ENCODE results near the gene ASAP2. TPM values are rescaled to one million over a fixed set of nuclear protein-coding genes. Genes with fewer than 3 reads are reported as not detected.

The ASAP2 gene
- total RNA-seq = 4.0 TPM

DNA sequence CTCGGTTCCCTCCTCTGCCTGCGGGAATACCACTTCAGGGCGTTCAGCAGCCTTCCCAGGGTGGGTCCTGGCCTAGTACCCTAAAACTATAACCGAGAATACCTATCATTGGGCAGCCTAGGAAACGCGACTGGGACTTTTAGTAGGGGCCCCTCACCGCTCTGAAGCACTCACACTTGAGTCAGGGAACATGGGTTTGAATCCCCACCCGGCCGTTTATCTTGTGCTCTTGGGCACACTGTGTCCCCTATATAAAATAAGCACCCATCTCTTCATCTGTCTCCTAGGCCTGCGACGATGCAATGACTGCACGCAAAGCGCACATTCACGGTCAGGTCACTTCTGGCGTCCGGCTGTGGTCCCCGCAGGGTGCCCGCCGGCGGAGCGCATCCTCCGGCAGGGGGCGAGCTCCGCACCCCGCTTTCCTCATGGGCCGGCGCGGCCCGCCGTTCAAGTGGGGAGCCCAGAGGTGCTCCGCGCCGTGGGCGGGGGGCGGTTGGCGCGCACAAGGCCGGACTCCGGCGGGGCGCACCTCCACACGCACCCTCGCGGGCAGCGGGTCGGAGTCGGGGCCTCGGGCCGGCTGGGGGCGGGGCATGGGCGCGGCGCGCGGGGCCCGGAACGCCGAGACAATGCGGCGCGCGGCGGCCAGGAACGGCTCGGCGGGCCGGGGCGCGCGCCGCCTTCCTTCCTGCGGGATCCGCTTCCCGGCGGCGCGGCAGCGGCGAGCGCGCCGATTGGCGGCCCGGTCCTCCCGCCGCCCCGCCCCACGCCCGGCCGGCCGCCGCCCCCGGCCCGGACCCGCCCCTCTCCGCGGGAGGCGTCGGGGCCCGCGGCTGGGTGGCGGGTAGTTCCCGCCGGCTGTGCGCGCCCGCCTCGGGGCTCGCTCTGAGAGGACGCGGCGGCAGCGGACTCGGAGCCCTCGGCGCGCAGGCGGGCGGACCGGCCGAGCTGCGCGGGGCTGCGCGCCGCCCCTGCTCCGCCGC, at the start of gene ASAP2:
ASAP2 (plus strand) TSS at position 850 of the 986 bp plus-strand sequence. CDS start 293 bp downstream, outside the sequence.
- peak; percentile 69 for DNase-seq (ENCODE audit: low spot score)
- ATAC-seq = peak; percentile 86

DNA sequence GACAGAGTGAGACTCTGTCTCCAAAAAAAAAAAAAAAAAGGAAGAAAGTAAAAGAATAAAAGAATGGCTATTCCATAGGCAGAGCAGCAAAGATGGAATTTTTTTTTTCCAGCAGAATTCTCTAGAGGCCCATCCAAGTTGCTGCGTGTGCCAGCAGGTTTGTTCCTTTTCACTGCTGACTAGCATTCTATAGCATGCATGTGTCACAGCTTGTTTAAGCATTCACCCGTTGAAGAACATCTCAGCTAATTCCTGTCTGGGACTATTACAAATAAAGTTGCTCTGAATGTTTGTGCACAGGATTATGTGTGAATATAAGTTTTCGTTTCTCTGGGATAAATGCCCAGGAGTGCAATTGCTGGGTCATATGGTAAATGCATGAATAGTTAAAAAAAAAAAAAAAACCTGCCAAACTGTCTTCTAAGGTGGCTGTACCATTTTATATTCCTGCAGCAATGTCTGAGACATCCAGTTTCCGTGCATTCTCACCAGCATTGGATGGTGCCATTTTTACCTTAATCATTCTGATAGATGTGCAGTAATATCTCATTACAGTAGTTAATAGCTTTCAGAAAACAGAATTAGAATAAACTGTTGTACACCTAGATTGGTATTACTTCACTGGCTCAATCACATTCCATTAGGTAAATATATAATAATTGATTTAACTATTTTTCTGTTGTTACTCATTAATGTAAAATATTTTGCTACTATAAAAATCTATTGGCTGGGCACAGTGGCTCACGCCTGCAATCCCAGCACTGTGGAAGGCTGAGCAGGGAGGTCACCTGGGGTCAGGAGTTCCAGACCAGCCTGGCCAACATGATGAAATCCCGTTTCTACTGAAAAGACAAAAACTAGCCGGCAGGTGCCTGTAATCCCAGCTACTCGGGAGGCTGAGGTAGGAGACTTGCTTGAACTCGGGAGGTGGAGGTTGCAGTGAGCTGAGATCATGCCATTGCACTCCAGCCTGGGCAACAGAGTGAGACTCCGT, 47.5 kb upstream of the ASAP2 start:
- ATAC-seq = peak; percentile 34
- no peak for DNase-seq (ENCODE audit: low spot score)

- no peak for ATAC-seq
- DNase-seq (ENCODE audit: low spot score) = no peak
Observed at GRCh38 chr2:9160732-9161131, 45.9 kb upstream of the ASAP2 start.

- DNase-seq (ENCODE audit: low spot score) = no peak
- ATAC-seq = no peak
Observed at GRCh38 chr2:9162841-9163240, 43.8 kb upstream of the ASAP2 start.

- ATAC-seq (no peak), DNase-seq (ENCODE audit: low spot score) (no peak)
Observed at GRCh38 chr2:9163306-9164111, 43.1 kb upstream of the ASAP2 start.

DNA sequence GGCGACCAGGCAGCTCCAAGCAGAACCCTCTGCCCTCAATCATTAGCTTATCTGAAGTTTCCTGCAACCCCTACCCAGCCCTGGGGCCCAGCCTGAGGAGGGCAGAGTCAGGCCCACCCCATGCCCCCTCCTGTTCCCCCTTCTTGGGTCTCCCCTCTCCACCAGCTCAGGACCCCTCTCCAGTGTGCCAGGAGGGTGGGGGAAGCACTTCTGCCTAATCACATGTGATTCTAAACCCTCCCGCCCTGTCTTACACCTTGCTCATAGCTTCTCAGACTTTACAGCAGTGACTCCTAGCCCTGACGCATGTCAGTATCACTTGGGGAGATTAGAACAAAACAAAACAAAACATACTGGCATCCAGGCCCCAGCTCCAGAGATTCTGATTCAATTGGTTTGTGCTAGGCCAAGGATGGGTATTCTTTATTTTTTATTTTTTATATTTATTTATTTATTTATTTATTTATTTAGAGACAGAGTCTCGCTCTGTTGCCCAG, 42.5 kb upstream of the ASAP2 start:
- DNase-seq (ENCODE audit: low spot score) = no peak
- no peak for ATAC-seq

GRCh38 chr2:9165625-9166024, 41.0 kb upstream of the ASAP2 start:
- DNase-seq (ENCODE audit: low spot score) (no peak), ATAC-seq (no peak)

GRCh38 chr2:9166579-9167377, 39.8 kb upstream of the ASAP2 start:
- no peak for ATAC-seq
- no peak for DNase-seq (ENCODE audit: low spot score)

GRCh38 chr2:9167718-9168657, 38.6 kb upstream of the ASAP2 start:
- no peak for DNase-seq (ENCODE audit: low spot score)
- peak; percentile 72 for ATAC-seq

GRCh38 chr2:9168821-9169221, 37.8 kb upstream of the ASAP2 start:
- no peak for ATAC-seq
- no peak for DNase-seq (ENCODE audit: low spot score)

DNA sequence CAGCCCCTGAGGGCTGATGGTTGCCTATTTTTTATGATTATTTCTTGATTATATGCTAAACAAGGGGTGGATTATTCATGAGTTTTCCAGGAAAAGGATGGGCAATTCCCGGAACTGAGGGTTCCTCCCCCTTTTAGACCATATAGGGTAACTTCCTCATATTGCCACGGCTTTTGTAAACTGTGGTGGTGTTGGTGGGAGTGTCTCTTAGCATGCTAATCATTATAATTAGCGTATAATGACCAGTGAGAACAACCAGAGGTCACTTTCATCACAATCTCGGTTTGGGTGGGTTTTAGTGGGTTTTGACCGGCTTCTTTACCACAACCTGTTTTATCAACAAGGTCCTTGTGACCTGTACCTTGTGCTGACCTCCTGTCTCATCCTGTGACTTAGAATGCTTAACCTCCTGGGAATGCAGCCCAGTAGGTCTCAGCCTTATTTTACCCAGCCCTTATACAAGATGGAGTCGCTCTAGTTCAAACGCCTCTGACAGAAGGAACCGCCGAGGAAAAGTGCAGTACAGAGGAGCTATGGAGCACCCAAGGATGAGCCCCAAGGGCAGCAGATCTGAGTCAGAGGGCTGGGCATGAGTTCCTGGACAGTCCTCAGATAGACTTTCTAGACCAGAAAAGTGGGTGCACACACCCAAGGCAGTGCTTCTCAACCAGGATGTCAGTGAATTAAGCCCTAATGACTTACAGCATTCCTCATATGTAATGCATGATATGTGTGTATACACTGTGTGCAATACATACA, 37.1 kb upstream of the ASAP2 start:
- no peak for ATAC-seq
- DNase-seq (ENCODE audit: low spot score) = no peak

DNA sequence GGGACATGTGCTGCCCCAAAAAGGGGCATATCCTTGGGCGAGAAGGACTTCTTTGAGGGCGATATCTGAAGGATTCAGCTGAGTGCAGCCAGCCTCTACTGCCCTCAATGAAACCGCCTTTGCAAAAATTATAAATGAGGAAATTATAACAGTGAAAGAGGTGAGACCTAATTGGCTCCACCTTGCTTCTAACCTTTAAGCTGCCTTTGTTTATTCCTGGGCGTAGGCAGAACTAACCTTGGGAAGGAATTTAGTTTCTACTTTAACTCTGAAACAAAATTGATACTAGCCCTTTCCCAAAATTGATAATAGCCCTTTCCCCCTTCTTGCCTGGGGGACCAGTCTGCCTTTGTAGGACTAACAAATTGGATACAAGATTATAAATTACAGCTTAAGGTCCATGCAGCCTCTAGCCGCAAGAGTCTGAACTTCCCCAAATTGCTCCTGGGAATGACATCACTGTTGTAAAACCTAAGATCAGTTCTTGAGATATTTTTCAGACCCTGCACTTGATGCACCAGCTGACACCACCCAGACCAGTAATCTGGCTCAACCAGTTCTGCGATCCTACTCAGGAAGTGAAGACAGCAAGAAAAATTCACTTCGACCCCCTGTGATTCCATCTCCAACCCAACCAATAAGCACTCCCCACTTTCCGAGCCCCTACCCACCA, 36.0 kb upstream of the ASAP2 start:
- DNase-seq (ENCODE audit: low spot score) (no peak), ATAC-seq (no peak)

DNA sequence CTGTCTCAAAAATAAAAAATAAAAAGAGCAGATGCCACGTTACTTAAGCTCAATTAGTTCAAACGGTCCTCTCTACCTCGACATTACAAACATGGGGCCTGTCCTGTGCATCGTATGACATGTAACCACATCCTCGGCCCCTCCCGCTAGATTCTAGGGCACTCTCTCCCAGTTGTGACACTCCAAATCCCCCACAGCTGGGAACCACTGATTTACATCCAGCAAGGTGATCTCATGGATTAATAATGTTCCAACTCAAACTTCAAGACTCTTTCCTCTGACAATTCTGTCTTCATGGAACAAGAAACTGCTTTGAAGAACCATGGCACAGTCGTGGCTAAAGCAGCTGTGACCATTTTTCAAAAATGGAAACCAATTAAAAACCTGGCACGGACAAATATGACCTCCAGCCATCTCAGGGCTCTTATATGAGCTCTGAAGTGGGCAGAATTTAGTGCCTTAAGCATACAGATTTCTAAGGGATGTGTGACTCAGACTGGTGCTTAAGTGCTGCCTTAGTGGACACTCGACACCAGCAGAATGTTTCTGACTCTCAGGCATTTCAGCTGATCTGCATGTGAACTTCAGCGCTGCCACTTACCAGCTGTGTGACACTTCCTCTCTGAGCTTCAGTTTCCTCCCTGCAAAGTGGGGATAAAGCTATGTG, 31.7 kb upstream of the ASAP2 start:
- no peak for ATAC-seq
- DNase-seq (ENCODE audit: low spot score) = no peak

DNA sequence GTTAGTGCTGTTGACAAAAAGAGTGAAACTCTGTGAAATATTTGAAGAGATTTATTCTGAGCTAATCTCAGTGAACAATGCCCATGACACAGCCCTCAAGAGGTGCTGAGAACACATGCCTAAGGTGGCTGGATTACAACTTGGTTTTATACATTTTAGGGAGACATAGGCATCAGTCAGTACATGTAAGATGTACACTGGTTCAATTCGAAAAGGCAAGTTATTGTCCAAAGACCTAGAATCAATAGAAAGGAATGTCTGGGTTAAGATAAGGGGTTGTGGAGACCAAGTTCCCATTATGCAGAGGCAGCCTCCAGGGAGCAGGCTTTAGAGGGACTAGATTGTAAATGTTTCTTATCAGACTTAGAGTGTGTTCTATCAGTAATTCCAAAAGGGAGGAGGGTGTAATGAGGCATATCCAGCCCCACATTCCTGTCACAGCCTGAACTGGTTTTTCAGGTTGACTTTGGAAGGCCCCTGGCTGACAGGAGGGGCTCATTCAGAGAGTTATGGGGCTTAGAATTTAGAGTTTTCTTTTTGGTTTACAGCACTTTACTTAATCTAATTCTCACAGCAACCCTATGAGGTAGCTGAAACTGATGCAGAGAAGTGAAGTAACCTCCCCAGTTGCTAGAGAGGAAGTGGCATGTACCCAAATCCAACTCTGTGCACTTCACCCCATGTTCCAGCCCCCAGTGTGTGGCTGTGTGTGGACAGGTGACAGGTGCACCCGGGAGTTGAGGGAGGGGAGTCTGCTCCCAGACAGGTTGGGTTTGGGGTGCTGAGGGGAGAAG, 28.3 kb upstream of the ASAP2 start:
- ATAC-seq (no peak), DNase-seq (ENCODE audit: low spot score) (no peak)

GRCh38 chr2:9178904-9179571, 27.6 kb upstream of the ASAP2 start:
- DNase-seq (ENCODE audit: low spot score) (no peak), ATAC-seq (no peak)
